ENCODE data around the gene EEF1A1.

The EEF1A1 gene

DNA sequence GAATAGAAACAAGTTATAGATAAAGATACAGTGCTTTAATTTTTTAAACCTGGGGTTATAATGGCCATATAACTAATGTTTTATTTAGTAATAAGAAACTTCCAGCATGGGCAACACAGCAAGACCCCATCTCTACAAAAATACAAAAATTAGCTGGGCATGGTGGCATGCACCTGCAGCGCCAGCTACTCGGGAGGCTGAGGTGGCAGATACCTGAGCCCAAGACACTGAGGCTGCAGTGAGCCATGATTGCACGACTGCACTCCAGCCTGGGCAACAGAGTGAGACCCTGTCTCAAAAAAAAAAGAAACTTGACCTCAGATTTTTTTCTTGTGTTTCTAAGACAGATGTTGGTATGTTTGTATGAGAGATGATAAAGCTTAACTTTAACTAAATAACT lies 22.9 kb downstream of the EEF1A1 start:
- Mint-ChIP-seq H3K27ac (no peak overlapping the region), H3K27me3 (no peaks in the 10 kb centered on the region), H3K4me1 (ENCODE audit: low read depth) (no peaks in the 10 kb centered on the region), H3K9me3 (ENCODE audit: low read depth) (no peaks in the 10 kb centered on the region), H3K36me3 (peaks cover 2% of the 10 kb centered on the region), H3K4me3 (no peak overlapping the region)

GRCh38 chr6:73491377-73491776 lies 29.5 kb downstream of the EEF1A1 start:
- no peak overlapping the region for H3K27ac Mint-ChIP-seq
- H3K36me3 Mint-ChIP-seq, result peaks cover 15% of the 10 kb centered on the region
- no peaks in the 10 kb centered on the region for H3K9me3 Mint-ChIP-seq (ENCODE audit: low read depth)
- H3K4me1 Mint-ChIP-seq (ENCODE audit: low read depth), result peaks cover 4% of the 10 kb centered on the region
- no peak overlapping the region for H3K4me3 Mint-ChIP-seq
- H3K27me3 Mint-ChIP-seq, result no peaks in the 10 kb centered on the region

DNA sequence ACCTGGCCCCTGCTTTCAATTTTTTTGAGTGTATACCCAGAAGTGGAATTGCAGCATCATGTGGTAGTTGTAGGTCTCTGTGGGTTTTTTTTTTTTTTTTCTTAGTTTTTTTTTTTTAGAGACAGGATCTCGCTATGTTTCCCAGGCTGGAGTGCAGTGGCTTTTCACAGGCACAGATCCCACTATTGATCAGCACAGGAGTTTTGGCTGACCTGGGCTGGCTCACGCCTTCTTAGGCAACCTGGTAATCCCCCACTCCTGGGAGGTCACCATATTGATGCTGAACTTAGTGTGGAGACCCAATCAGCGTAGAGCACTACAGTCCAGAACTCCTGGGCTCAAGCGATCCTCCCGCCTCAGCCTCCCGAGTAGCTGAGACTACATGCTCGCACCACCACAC lies 33.4 kb downstream of the EEF1A1 start:
- Mint-ChIP-seq H3K27ac (peak overlapping the region; percentile 41), H3K4me3 (no peak overlapping the region), H3K9me3 (ENCODE audit: low read depth) (no peaks in the 10 kb centered on the region), H3K4me1 (ENCODE audit: low read depth) (peaks cover 4% of the 10 kb centered on the region), H3K36me3 (peaks cover 15% of the 10 kb centered on the region), H3K27me3 (no peaks in the 10 kb centered on the region)

DNA sequence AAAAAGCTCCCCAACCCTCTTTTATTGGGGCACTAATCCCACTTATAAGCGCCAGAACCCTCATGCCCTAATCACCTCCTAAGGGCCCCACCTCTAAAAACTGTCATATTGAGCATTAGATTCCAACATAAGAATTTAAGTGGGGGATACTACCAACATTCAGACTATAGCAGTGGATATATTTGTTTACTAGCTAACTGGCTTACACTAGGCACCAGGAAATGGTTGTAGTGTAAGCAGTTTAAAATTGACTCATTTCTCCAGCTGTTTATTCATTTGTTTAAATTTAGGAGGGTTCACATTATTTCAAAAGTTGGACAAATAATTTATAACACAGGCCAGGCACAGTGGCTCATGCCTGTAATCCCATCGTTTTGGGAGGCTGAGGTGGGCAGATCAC lies 36.4 kb downstream of the EEF1A1 start:
- Mint-ChIP-seq H3K4me1 (ENCODE audit: low read depth) (no peaks in the 10 kb centered on the region), H3K9me3 (ENCODE audit: low read depth) (no peaks in the 10 kb centered on the region), H3K27me3 (no peaks in the 10 kb centered on the region), H3K27ac (no peak overlapping the region), H3K36me3 (peaks cover 15% of the 10 kb centered on the region), H3K4me3 (no peak overlapping the region)

- Mint-ChIP-seq H3K27ac (no peak overlapping the region), H3K4me3 (no peak overlapping the region), H3K4me1 (ENCODE audit: low read depth) (no peaks in the 10 kb centered on the region), H3K36me3 (peaks cover 8% of the 10 kb centered on the region), H3K9me3 (ENCODE audit: low read depth) (no peaks in the 10 kb centered on the region), H3K27me3 (no peaks in the 10 kb centered on the region)
Observed at GRCh38 chr6:73481969-73482368, 38.9 kb downstream of the EEF1A1 start.

- Mint-ChIP-seq H3K27me3 (no peaks in the 10 kb centered on the region), H3K4me1 (ENCODE audit: low read depth) (peaks cover 2% of the 10 kb centered on the region), H3K27ac (no peak overlapping the region), H3K9me3 (ENCODE audit: low read depth) (no peaks in the 10 kb centered on the region), H3K36me3 (peaks cover 8% of the 10 kb centered on the region), H3K4me3 (no peak overlapping the region)
Observed at GRCh38 chr6:73477407-73477806, 43.4 kb downstream of the EEF1A1 start.

DNA sequence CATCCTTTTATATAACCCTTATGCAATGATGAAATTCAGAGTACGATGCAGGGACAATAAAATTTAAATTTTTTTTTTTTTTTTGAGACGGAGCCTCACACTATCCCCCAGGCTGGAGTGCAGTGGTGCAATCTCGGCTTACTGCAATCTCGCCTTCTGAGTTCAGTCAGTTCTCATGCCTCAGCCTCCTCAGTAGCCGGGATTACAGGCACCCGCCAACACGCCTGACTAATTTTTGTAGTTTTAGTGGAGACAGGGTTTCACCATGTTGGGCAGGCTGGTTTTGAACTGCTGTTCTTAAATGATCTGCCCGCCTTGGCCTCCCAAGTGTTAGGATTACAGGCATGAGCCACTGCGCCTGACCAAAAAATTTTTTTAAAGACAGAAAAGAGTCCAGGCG lies 44.1 kb downstream of the EEF1A1 start:
- Mint-ChIP-seq H3K9me3 (ENCODE audit: low read depth) (no peaks in the 10 kb centered on the region), H3K4me1 (ENCODE audit: low read depth) (peaks cover 7% of the 10 kb centered on the region), H3K36me3 (peaks cover 6% of the 10 kb centered on the region), H3K27ac (no peak overlapping the region), H3K27me3 (no peaks in the 10 kb centered on the region), H3K4me3 (no peak overlapping the region)

DNA sequence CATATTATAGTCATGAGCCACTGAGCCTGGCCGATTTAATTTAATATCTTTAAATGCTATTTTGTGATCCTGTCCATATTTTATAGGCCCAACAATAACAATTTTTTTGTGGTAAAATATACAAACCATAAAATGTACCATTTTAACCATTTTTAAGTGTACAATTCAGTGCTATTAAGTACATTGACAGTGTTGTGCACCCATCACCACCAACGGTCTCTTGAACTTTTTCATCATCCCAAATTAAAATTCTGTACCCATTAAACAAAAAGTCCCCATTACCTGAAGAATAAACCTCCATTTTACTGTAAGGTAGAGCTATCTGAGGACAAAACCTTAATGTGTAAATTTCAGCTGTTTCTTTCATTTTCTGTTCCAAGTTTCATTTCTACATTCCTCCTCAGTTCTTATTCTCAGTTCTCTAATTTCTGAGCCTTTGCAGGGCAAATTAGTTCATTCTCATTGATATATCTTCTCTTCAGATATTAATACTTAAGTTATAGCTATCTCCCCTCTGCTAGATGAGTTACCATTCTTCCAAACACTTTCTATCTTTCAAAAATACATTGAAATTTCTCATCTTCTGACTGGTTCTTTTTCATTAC lies 49.0 kb downstream of the EEF1A1 start:
- Mint-ChIP-seq H3K36me3 (no peaks in the 10 kb centered on the region), H3K27ac (peak overlapping the region; percentile 74), H3K4me1 (ENCODE audit: low read depth) (peaks cover 13% of the 10 kb centered on the region), H3K27me3 (no peaks in the 10 kb centered on the region), H3K9me3 (ENCODE audit: low read depth) (no peaks in the 10 kb centered on the region), H3K4me3 (peak overlapping the region; percentile 32)
